GM21528 (cell line): ENCODE results near the gene PEX5.
"Not testable (repeated sequence)": the region's sequence is repeated elsewhere in the genome, so short reads cannot be mapped to it uniquely, and the experiment has no call there.

Experiments used
- ATAC-seq: cut with Tn5 transposase; IDR thresholded peaks from one replicate; pipeline ENCODE4 v1.9.1; 2021; ENCODE audit warnings: mild to moderate bottlenecking, moderate library complexity; ENCODE audit not compliant: unreplicated experiment, low FRiP score

Gene PEX5

DNA sequence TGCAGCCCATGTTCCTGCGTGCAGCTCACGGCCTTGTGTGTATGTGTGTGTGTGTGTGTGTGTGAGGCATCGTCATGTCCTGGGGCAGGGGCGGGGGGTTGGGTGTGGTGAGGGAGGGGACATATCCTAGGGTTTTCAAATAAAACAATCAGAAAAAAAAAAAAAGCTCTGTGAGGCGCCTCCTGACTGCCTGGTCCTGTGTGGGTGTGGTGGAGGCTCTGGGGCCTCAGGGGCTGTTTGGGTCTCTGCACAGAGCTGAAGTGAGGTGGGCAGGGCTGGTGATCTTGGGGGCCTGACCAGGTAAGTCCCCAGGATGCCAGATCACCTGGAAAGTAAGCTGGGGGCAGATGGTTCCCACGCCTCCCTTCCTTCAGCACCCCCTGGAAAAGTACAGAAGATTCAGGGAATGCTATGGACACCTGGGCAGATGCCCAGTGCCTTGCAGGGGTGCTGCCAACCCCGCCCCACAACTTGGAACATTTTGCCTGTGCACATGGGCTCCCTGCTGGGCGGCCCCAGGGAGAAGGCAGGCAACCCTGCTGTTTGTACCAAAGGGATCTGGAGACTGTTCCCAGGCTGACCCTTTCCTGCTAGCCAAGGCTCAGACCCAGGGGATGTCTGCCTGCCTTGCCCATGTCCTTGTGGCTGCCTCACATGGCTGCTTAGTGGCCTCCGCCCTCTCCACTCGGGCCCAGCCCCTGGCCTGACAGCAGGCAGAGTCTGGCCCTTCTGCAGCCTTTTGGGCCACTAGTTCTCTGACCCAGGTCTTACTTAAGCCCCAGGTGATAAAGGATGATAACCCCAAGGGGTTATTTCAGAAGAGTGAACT is 30.5 kb upstream of the PEX5 start:
- ATAC-seq: no peak

DNA sequence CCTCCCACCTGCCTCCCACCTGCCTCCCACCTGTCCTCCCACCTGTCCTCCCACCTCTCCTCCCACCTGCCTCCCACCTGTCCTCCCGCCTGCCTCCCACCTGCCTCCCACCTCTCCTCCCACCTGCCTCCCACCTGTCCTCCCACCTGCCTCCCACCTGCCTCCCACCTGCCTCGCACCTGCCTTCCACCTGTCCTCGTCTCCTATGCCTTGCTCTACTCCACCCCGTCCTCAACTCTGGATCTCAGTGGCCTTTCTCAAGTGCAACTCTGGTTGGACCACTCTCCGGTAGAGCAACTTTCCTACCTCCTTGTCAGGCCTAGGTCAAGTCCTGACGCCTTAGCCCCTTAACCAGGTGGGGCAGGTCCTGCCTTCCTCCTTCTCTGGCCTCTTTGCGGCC is 29.3 kb upstream of the PEX5 start:
- ATAC-seq: no peak

DNA sequence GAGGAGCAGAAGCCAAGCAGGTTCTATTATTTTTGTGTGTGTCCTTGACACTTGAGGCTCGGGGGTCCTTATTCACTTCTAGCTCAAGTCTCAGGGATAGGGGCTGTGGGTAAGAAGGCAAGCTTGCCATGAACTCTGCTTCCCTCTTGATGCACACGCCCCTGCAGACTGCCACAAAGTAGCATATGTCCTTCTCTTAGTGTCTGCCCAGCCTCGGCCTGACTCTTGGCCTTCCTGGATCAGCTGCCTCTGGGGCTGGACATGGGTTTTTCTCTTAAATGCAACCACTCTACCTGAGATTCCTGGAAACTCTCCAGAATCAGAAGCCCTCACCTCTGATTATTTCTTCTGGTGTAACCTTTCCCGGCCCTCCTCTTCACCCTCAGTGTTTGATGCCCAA is 28.2 kb upstream of the PEX5 start:
- ATAC-seq: no peak

DNA sequence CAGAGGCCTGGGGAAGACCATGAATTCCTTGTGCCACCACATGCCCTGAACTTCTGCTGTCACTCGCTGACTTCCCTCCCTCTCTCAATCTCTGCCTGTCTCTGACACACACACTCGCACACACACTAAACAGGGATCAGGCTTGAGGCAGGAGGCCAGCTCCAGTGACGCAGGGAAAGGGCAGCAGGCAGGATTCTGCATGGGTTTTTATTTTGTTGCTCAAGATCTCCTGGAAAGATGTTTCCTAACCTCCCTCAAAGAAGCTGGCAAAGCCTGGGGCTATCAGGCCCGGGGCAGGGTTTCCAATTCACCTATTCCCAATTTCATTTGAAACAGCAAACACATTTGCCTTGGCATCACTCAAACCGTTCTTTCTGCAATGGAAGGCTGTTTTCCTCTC is 27.7 kb upstream of the PEX5 start:
- no peak for ATAC-seq

DNA sequence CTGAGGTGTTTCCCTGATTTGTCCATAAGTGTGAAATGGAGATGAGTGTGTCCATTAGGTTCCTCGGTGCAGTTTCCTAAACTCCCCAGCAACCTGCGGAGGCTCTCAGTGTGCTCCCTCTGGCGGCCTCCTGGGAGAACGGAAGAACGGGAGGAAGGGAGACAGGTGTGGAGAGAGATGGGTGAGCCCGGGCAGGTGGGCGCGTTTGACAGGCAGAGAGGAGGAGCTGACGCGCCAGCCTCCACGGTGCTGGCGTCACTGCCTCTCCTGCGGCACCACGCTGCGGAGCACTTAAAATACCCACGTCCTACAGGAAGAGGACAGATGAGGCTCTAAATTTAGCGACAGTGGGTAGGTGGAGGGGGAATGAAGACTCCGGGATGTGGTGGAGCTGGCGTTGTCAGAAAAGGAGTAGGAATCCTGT is 26.8 kb upstream of the PEX5 start:
- no peak for ATAC-seq

DNA sequence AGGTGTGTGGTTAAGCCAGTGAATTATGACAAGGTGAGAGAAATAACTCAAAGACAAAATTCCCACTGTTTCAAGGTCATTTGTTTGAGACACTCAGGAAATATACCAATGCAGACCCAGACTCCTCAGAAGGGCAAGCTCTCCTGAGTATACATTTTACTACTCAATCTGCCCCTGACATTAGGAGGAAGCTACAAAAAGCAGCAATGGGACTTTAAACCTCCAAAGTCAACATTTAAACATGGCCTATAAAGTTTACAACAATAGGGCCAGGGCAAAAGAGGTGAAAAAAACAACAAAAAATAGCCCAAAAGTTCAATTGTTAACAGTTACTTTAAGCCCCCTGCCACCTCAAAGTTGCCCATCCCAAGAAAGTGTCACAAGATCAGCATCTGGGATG is 19.5 kb upstream of the PEX5 start:
- no peak for ATAC-seq

DNA sequence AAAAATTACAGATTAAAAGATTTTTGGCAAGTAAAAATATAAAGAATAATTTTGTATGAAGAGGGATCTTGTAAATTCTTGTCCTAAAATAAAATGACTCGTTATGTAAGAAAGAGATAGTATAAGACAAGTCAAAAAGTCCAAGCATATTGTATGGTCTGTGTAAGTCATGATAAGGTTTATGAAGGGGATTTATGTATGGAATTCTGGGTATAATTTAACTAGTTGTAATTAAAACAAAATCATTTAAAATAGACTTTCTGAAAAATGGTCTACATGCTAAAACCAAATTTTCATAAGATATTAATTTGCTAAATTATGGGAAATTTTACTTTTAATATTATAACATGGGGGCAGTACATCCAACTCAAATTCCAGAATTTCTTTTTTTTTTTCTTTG is 17.6 kb upstream of the PEX5 start:
- ATAC-seq: no peak

DNA sequence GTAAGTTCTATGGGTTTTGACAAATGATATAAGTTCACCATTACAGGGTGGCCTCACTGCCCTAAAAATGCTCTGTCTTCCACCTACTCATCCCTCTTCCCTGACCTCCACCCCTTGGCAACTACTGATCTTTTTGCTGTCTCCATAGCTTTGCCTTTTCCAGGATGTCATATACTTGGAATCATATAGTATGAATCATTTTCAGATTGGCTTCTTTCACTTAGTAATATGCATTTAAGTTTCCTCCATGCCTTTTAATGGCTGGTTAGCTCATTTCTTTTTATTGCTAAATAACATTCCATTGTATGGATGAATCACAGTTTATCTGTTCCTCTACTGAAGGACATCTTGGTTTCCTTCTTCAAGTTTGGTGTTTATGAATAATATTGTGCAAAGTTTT is 14.0 kb upstream of the PEX5 start:
- no peak for ATAC-seq

DNA sequence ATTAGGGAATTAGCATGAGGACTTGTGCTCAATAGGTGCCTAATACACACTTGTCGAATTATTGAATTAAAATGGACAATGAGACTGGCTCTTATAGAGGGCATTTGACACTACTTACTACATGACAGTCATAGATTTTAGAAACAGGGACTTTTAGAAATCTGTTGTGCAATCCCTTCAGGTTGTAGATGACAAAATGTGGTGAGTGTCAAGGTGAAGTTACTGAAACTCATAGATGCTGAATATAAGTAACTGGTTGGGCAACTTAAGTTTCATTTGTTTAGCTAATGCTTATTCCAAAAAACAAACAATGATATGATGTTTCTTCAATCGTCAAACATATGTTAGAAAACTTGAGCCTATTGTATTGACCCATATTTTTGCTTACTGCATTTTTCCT is 12.9 kb upstream of the PEX5 start:
- ATAC-seq: no peak

DNA sequence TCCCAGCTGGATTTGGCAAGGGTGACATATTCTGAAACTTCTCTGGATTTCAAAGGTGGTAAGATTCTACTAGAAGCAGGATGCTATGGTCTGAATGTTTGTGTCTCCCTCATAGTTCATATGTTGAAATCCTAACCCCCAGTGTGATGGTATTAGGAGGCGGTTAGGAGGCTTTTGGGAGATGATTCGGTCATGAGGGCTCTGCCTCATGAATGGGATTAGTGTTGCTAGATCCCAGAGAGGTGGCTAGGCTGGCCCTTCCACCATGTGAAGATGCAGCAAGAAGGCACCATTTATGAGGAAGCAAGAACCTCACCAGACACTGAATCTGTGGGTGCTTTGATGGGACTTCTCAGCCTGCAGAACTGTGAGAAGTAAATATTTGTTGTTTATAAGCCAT is 11.0 kb upstream of the PEX5 start:
- no peak for ATAC-seq

DNA sequence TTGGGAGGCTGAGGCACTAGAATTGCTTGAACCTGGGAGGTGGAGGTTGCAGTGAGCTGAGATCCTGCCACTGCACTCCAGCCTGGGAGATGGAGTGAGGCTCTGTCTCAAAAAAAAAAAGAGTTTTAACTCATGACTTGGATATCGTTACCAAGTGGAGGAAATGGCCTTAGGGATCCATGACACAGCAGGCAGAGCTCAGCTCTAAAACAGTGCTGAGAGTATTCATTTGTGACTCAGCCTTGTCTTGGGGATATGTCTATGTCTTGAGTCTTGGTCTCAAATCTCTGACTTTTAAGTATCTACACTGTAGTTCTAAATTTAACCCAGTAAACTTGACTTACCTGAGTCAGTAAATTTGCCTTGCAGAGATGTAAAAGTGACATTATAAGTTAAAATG is 8.8 kb upstream of the PEX5 start:
- no peak for ATAC-seq

DNA sequence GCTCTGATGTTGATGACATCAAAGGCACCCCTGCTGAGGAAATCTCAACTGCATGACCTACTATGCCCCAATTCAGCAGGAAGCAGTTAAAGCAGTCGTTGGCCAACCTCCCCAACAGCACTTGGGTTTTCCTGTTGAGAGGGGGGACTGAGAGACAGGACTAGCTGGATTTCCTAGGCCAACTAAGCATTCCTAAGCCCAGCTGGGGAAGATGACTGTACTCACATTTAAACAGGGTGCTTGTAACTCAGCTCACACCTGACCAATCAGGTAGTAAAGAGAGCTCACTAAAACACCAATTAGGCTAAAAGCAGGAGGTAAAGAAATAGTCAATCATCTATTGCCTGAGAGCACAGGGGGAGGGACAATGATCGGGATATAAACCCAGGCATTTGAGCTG is 3.4 kb upstream of the PEX5 start:
- not testable (repeated sequence) for ATAC-seq

DNA sequence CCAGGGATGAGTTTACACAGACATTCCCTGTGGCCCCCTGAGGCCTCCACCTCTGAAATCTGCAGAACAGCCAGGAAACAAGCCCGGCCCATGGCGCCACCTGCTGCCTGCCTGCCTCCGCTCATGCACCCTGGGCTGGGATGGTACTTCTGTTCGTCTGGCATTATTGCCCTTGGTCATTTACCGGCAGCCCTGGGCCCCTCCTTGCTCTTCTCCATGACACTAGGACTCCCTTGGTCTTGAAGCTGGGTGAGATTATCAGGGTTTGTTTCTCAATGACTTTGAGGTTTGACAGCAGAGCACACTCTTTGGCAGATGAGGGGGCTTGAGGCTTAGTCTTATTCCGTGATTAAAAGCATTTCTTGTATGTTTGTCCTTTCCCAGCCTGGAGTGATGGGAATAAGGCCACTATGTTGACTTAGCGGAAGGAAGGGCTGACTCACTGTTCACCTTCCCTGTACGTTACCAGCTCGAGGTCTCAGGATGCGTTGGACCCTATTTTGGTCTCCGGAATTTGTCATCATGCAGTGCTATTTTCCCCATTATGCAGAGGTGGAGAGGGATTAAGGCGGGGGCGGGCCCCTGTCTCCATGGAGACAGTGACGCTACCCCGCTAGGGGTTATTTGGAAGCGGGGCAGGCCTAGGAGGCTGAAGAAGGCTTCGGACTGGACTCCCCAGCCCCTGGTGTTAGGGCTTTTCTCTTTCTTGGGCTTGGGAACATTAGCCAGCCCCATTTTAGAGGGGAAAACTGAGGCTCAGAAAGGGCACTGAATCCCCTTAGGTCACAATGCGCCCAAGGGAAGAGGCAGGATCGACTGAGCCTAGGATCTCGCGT is 706 bp upstream of the PEX5 start:
- peak; percentile 31 for ATAC-seq

DNA sequence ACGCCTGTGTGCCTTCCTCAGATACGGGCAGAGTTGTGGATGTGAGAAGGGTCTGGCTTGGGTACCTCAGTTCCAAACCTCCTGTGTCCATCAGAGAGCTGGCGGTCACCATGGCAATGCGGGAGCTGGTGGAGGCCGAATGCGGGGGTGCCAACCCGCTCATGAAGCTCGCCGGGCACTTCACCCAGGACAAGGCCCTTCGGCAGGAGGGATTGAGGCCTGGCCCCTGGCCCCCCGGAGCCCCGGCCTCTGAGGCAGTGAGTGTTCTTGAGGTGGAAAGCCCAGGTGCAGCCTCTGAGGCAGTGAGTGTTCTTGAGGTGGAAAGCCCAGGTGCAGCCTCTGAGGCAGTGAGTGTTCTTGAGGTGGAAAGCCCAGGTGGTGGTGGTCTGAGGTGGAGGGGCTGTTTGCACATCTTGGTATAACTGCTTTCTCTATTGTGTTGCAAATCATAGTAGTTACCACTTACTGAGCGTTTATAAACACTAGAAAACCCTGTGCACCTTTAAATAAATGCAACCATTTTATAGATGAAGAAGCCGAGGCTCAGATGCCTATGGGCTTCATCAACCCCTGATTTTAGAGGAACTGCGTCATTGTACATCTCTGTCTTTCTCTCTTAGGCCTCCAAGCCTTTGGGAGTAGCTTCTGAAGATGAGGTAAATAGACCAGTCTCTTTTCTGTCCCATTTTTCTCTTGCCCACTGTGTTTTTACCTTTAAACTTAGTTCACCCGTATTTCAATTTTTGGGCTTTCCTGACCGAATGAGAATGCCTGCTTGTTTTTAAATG is 976 bp downstream of the PEX5 start:
- ATAC-seq: no peak

DNA sequence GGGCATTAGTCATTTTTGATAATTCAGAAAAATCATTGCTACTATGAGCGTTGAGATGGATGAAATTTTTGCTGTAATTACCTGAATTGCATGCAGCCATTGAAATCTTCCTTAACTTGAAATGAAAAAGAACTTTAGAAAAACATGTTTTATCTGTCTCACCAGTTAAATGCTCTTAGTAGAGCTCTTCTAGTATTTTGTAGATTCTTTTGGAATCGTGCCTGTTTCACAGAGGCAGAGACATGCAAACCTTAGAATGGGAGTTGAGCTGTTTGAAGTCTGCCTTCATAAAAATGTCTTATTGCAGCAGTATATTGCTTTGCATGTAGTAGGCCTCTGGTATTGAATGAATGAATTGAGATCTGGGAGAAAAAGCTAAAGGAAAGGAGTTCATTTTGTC is 4.2 kb downstream of the PEX5 start:
- ATAC-seq: no peak

DNA sequence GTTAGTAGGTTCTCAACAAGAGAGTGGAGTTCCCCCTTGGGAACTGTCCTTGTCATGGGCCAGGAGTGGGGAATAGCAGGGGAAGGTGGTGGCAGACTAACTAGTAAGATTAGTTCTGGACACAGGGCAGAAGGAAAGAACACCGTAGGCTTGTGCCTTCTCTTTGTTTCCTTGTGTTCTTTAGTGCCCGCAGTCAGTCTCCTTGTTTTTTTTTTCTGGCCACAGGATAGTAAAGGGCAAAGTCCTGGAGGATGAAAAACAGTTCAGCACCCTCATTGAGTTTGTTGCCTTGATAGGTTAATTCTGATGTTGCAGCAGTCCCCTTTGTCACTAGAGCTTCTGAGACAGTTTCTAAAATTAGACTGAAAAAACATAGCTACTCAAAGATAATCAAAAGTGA is 8.4 kb downstream of the PEX5 start:
- ATAC-seq: no peak

DNA sequence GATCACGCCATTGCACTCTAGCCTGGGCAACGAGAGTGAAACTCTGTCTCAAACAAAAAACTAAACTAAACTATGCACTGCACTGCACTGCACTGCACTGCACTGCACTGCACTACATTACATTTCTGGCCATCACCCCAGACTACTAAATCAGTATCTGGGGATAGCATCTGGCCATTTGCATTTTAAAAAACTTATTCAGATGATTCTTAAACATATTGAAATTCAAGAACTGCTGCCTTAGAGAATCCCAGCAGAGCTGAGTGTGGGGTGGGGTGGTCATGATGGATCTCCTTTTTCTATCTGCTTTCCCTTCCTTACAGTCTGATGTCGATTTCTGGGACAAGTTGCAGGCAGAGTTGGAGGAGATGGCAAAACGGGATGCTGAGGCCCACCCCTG is 13.6 kb downstream of the PEX5 start:
- no peak for ATAC-seq

DNA sequence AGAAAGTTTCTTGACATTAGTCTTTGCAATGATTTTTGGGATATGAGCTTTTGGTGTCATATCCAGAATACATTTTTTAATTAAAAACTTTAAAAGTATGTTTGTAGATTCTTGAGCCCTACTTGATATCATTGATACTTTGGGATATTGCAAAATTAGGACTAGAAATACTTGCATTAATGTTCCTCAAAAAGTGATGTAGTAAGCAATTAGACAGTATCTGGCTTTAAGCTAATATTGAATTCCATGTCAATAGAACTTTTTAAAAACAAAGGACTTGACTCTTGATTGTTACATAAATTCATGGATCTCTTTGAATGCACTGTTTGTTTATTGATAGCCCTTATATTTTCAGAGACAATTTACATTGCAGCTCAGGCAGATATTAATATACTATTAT is 15.6 kb downstream of the PEX5 start:
- ATAC-seq: no peak

DNA sequence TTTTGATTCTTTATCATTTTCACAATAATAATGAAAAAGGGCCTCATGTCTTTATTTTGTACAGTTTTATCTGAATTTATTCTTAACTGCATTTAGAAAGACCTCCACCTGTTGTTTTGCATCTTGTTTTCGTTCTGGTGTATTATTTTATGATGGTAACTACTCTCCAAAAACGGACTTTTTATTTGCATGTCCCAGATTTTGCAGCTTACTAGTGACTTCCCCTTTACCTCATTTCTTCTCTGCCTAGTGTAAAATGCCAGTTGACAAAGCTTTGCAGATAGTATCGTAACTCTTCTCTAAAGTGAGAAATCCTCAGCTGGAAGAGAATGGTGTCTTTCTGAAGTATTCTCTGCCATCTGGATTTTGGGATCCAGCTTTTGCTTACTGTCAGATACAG is 17.2 kb downstream of the PEX5 start:
- no peak for ATAC-seq

DNA sequence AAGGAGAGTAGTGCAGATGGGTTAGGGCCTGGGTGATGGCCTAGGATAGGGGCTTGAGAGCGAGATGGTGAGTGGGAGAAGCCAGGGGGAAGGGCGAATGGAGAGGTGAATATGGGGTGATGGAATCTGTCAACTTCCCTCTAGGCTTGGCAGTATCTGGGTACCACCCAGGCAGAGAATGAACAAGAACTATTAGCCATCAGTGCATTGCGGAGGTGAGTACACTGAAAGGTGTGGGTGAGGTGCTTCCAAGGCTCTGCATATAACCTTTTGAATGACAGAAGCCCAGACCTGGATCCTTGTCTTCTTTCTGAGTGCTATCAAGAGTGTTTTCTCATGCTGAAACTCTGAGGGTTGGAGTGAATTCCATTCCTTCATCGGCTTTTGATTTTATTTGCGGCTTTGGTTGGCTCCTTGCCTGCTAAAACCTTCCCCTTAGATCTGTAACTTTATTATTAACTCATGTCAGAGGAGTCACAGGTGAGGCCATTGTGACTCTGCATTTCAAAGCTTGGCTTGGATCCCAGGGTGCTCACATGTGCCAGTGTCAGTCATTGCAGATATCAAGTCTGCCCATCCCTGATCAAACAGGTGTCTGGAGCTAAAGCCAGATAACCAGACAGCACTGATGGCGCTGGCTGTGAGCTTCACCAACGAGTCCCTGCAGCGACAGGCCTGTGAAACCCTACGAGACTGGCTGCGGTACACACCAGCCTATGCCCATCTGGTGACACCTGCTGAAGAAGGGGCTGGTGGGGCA is 18.6 kb downstream of the PEX5 start:
- ATAC-seq: no peak
